IMR-90 (cell line): Measurements from ENCODE around the gene MAN1C1. TPM values are rescaled to one million over a fixed set of nuclear protein-coding genes. Genes with fewer than 3 reads are reported as not detected.

Source experiments
- ATAC-seq: fragments of 200-7000 bp; cut with Tn5 transposase; 2 replicates; pipeline ENCODE4 v1.9.1; 2020; ENCODE audit warnings: low read depth, mild to moderate bottlenecking, moderate library complexity
- BruUV-seq: library from RNA; stranded (reverse); fragments of 400-500 nt; replicated peaks from 2 replicates; lab custom pipeline; 2021; lab: Mats Ljungman, UMichigan
- CTCF ChIA-PET: fragments of 300-600 bp; formaldehyde crosslinking; extraction: SDS; loops from one replicate; lab custom pipeline; 2021; ENCODE audit warnings: antibody characterized with exemption; lab: Yijun Ruan, JAX
- POLR2A ChIA-PET: fragments of 300-600 bp; sonication (Branson Sonifier 250); formaldehyde crosslinking; loops from one replicate; lab custom pipeline; 2022; ENCODE audit warnings: antibody characterized with exemption; ENCODE audit not compliant: unreplicated experiment; lab: Charles Lee
- DNase-seq: peaks from one replicate; pipeline ENCODE4 v3.0.0; 2013
- H2AFZ ChIP-seq: replicated peaks from 2 replicates; pipeline ENCODE3; 2013; ENCODE audit warnings: low read length, mild to moderate bottlenecking; ENCODE audit not compliant: poor library complexity
- H2AK5ac ChIP-seq: 2 replicates; pipeline ENCODE4 v1.6.1; 2013; ENCODE audit warnings: low read depth, low read length, inconsistent platforms
- H2AK9ac ChIP-seq: replicated peaks from 2 replicates; pipeline ENCODE3; 2013; ENCODE audit warnings: mild to moderate bottlenecking, low read depth, low read length, moderate library complexity; ENCODE audit not compliant: poor library complexity
- H2BK120ac ChIP-seq: 2 replicates; pipeline ENCODE4 v1.6.1; 2013; ENCODE audit warnings: low read depth, low read length, inconsistent platforms
- H2BK15ac ChIP-seq: 3 replicates; pipeline ENCODE4 v1.6.1; 2013; ENCODE audit warnings: low read depth, low read length, inconsistent platforms
- H2BK20ac ChIP-seq: 2 replicates; pipeline ENCODE4 v1.6.1; 2013; ENCODE audit warnings: low read depth, mild to moderate bottlenecking, inconsistent platforms, low read length, moderate library complexity
- H2BK5ac ChIP-seq: 2 replicates; pipeline ENCODE4 v1.6.1; 2013; ENCODE audit warnings: mild to moderate bottlenecking, low read depth, low read length, inconsistent platforms; ENCODE audit not compliant: poor library complexity, severe bottlenecking
- H3K14ac ChIP-seq: replicated peaks from 2 replicates; pipeline ENCODE4 v1.6.1; 2013; ENCODE audit warnings: low read depth, low read length, inconsistent platforms
- H3K18ac ChIP-seq: 2 replicates; pipeline ENCODE4 v1.6.1; 2013; ENCODE audit warnings: low read depth, low read length, control low read depth
- H3K23ac ChIP-seq: 2 replicates; pipeline ENCODE4 v1.6.1; 2013; ENCODE audit warnings: low read depth, low read length, inconsistent platforms
- H3K27ac ChIP-seq: 2 replicates; pipeline ENCODE4 v1.5.1; 2013; ENCODE audit warnings: mild to moderate bottlenecking, control low read depth, low read length; ENCODE audit not compliant: insufficient read depth
- H3K27me3 ChIP-seq: 2 replicates; pipeline ENCODE4 v1.6.1; 2013; ENCODE audit warnings: low read length; ENCODE audit not compliant: control insufficient read depth, insufficient read depth
- H3K36me3 ChIP-seq: 2 replicates; pipeline ENCODE4 v1.6.1; 2013; ENCODE audit warnings: low read length, mixed read lengths; ENCODE audit not compliant: control insufficient read depth, insufficient read depth
- H3K4ac ChIP-seq: 2 replicates; pipeline ENCODE4 v1.6.1; 2013; ENCODE audit warnings: low read depth, low read length, inconsistent platforms
- H3K4me1 ChIP-seq: 2 replicates; pipeline ENCODE4 v1.6.1; 2013; ENCODE audit warnings: low read length, mixed read lengths; ENCODE audit not compliant: control insufficient read depth, insufficient read depth
- H3K4me2 ChIP-seq: 2 replicates; pipeline ENCODE4 v1.6.1; 2013; ENCODE audit warnings: low read depth, mild to moderate bottlenecking, control low read depth, low read length, moderate library complexity
- H3K4me3 ChIP-seq: 2 replicates; pipeline ENCODE4 v1.5.1; 2013; ENCODE audit warnings: low read depth, mild to moderate bottlenecking, control low read depth, low read length, moderate library complexity; ENCODE audit not compliant: insufficient read depth
- H3K56ac ChIP-seq: 2 replicates; pipeline ENCODE4 v1.6.1; 2013; ENCODE audit warnings: low read length, inconsistent platforms; ENCODE audit not compliant: insufficient read depth; ENCODE audit errors: extremely low read depth
- H3K79me1 ChIP-seq, 2 experiments: 2 replicates each; pipeline ENCODE4 v1.6.1; 2013; ENCODE audit warnings: low read length in 2 of 2, inconsistent platforms in 1 of 2, low read depth in 1 of 2
- H3K9ac ChIP-seq: 2 replicates; pipeline ENCODE4 v1.6.1; 2013; ENCODE audit warnings: low read depth, low read length, control low read depth
- H3K9me1 ChIP-seq: 2 replicates; pipeline ENCODE4 v1.6.1; 2013; ENCODE audit warnings: low read length, inconsistent platforms; ENCODE audit not compliant: insufficient read depth
- H3K9me3 ChIP-seq: 2 replicates; pipeline ENCODE4 v1.6.1; 2013; ENCODE audit warnings: low read length; ENCODE audit not compliant: control insufficient read depth, insufficient read depth
- H4K20me1 ChIP-seq: 2 replicates; pipeline ENCODE4 v1.6.1; 2013; ENCODE audit warnings: low read length, inconsistent platforms; ENCODE audit not compliant: insufficient read depth
- H4K5ac ChIP-seq: 2 replicates; pipeline ENCODE4 v1.6.1; 2013; ENCODE audit warnings: mild to moderate bottlenecking, low read depth, low read length, control low read depth
- H4K8ac ChIP-seq, 2 experiments: 2 replicates each; pipeline ENCODE4 v1.6.1; 2013; ENCODE audit warnings: low read depth in 2 of 2, low read length in 2 of 2, control low read depth in 1 of 2, inconsistent platforms in 1 of 2
- H4K91ac ChIP-seq: 2 replicates; pipeline ENCODE4 v1.6.1; 2013; ENCODE audit warnings: low read depth, low read length, inconsistent platforms; ENCODE audit not compliant: insufficient read depth
- NFE2L2 ChIP-seq: fragments of 150-350 bp; IDR thresholded peaks from 2 replicates; pipeline ENCODE4 v1.6.1; 2016; ENCODE audit warnings: low read depth, mild to moderate bottlenecking, low read length
- USF2 ChIP-seq: fragments of 150-350 bp; IDR thresholded peaks from 2 replicates; pipeline ENCODE4 v1.6.1; 2017; ENCODE audit warnings: mild to moderate bottlenecking, antibody characterized with exemption, low read length, low read depth
- WGBS, 2 experiments: methylation state at CpG; one replicate each; pipeline versions ENCODE4 v1.1.5 to v1.1.7; 2013; ENCODE audit warnings: missing lambda C conversion rate in 2 of 2; ENCODE audit not compliant: insufficient read length in 1 of 2; ENCODE audit errors: extremely low coverage in 2 of 2; 5-methylcytosine and 5-hydroxymethylcytosine counted together
- dilution Hi-C: fragments of 300-500 bp; cut with HindIII; formaldehyde crosslinking; loops from one replicate; pipeline ENCODE4 v1.14.3; 2018; ENCODE audit warnings: low sequenced_read_pairs; ENCODE audit not compliant: unreplicated experiment
- in situ Hi-C: fragments of 300-500 bp; cut with MboI; formaldehyde crosslinking; loops from 3 replicates; pipeline ENCODE4 v1.14.3; 2019; ENCODE audit warnings: low sequenced_read_pairs, inconsistent platforms, mixed read lengths
- intact Hi-C: fragments of 100-400 bp; cut with micrococcal nuclease; formaldehyde crosslinking; loops from 2 replicates; pipeline ENCODE4 v1.10.0; 2022
- polyA plus RNA-seq, 3 experiments: library from polyadenylated mRNA; depleted of rRNA; stranded (reverse); fragments of >200 nt; gene quantifications; 2 replicates each; pipeline ENCODE4 v1.2.3, GENCODE V29; 2012; ENCODE audit warnings: low replicate concordance in 1 of 3
- total RNA-seq: library from RNA; depleted of rRNA; stranded (reverse); fragments of >200 nt; gene quantifications from 2 replicates; pipeline ENCODE4 v1.2.3, GENCODE V29; 2012

The MAN1C1 gene
- total and polyA plus RNA-seq, 2 of the 4 experiments (the other 2 are of a cell fraction), result 3.2 to 11.3 TPM

- H2AK9ac ChIP-seq, result no peak overlapping the region
- H3K4ac ChIP-seq, result no peak overlapping the region
- POLR2A ChIA-PET, result no interaction called here
- no peak overlapping the region for H2BK15ac ChIP-seq
- no peak overlapping the region for H3K4me2 ChIP-seq
- H4K20me1 ChIP-seq, result peaks cover 20% of the 10 kb centered on the region
- H3K56ac ChIP-seq, result no peak overlapping the region
- H3K18ac ChIP-seq, result no peak overlapping the region
- DNase-seq (no peak), ATAC-seq (no peak)
- peaks cover 0 to 10% of the 10 kb centered on the region in 2 experiments; a peak in 2 of 4 replicates for H3K79me1 ChIP-seq
- H3K9me1 ChIP-seq, result peaks cover 4% of the 10 kb centered on the region; the same call in 1 of the 2 replicates
- no peak overlapping the region for H4K91ac ChIP-seq
- H2BK120ac ChIP-seq, result no peak overlapping the region
- 80% methylated on average over 1 of the region's 8 CpGs; no CpG with 5 or more reads in 1 of the 2 experiments for WGBS, 2 experiments
- H4K5ac ChIP-seq, result no peak overlapping the region
- no peak overlapping the region for H3K27ac ChIP-seq
- no peak overlapping the region for H4K8ac ChIP-seq
- H3K4me1 ChIP-seq, result peaks cover 1% of the 10 kb centered on the region; the same call in 1 of the 2 replicates
- H3K14ac ChIP-seq, result no peak overlapping the region
- H2AFZ ChIP-seq, result no peak overlapping the region
- H3K23ac ChIP-seq, result no peak overlapping the region
- in situ Hi-C loops, result no loop called here
- no peak overlapping the region for H3K4me3 ChIP-seq
- H2BK5ac ChIP-seq, result no peak overlapping the region
- H2BK20ac ChIP-seq, result no peak overlapping the region
- no peak overlapping the region for H2AK5ac ChIP-seq
- TF ChIP-seq NFE2L2 (no peak), USF2 (no peak)
- dilution Hi-C loops, result no loop called here
- no TSS peak for BruUV-seq
- no peaks in the 10 kb centered on the region for H3K27me3 ChIP-seq
- CTCF ChIA-PET, result no interaction called here
- peaks cover 7% of the 10 kb centered on the region; the same call in 1 of the 2 replicates for H3K36me3 ChIP-seq
- H3K9me3 ChIP-seq, result no peaks in the 10 kb centered on the region
- intact Hi-C loops, result no loop called here
- no peak overlapping the region for H3K9ac ChIP-seq
These were observed 34.5 kb downstream of the MAN1C1 start for GRCh38 chr1:25651036-25651640.
